Endothelial cell of umbilical vein (primary cell): ENCODE results near the gene BRMS1.

ENCODE experiments used
- EZH2 ChIP-seq: IDR thresholded peaks from 2 replicates; pipeline ENCODE4 v1.6.1; 2012; ENCODE audit warnings: borderline replicate concordance, low read depth, mild to moderate bottlenecking, moderate library complexity, low read length, inconsistent platforms; ENCODE audit not compliant: severe bottlenecking
- FOS ChIP-seq: IDR thresholded peaks from 2 replicates; pipeline ENCODE4 v1.6.1; 2011; ENCODE audit warnings: mild to moderate bottlenecking, low read length, moderate library complexity, borderline replicate concordance; ENCODE audit not compliant: insufficient read depth
- POLR2A ChIP-seq: IDR thresholded peaks from 2 replicates; pipeline ENCODE4 v1.6.1; 2012; ENCODE audit warnings: low read depth, mild to moderate bottlenecking, control low read depth, low read length
- TF ChIP-seq, protein P1 (sequence below), 2 donors: IDR thresholded peaks; 1 replicate in 1 of 2; 2 replicates in 1 of 2; pipeline ENCODE4 v1.5.1; 2011; ENCODE audit warnings: low read length in 2 of 2, mild to moderate bottlenecking in 2 of 2, moderate library complexity in 2 of 2, control low read depth in 1 of 2, inconsistent platforms in 1 of 2, low read depth in 1 of 2; ENCODE audit not compliant: insufficient read depth in 1 of 2; ENCODE audit errors: extremely low read depth in 1 of 2

DNA sequence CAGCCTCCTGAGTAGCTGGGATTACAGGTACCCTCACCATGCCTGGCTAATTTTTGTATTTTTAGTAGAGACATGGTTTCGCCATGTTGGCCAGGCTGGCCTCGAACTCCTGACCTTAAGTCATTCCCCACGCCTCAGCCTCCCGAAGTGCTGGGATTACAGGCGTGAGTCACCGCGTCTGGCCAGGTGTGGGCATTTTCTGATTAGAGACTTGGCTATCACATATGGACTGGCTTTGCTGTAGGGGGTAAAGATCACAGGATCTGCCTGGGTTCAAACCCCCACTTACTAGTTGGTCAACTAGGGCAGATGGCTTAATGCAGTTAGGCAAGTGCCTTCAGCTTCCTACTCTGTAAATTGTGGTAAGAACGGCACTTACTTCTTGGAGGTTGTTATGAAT, 34.6 kb downstream of the BRMS1 start:
- TF ChIP-seq EZH2 (no peak), POLR2A (no peak), FOS (no peak)
- TF ChIP-seq, protein P1, sequence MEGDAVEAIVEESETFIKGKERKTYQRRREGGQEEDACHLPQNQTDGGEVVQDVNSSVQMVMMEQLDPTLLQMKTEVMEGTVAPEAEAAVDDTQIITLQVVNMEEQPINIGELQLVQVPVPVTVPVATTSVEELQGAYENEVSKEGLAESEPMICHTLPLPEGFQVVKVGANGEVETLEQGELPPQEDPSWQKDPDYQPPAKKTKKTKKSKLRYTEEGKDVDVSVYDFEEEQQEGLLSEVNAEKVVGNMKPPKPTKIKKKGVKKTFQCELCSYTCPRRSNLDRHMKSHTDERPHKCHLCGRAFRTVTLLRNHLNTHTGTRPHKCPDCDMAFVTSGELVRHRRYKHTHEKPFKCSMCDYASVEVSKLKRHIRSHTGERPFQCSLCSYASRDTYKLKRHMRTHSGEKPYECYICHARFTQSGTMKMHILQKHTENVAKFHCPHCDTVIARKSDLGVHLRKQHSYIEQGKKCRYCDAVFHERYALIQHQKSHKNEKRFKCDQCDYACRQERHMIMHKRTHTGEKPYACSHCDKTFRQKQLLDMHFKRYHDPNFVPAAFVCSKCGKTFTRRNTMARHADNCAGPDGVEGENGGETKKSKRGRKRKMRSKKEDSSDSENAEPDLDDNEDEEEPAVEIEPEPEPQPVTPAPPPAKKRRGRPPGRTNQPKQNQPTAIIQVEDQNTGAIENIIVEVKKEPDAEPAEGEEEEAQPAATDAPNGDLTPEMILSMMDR (IDR thresholded peaks at IDR 0.05; ENCODE audit: extremely low read depth in 1 of 2, insufficient read depth in 1 of 2, low read depth in 1 of 2, low read length in 2 of 2) = no peak
